HepG2 (cell line): ENCODE results near the gene SECISBP2L. TPM values are rescaled to one million over a fixed set of nuclear protein-coding genes. Genes with fewer than 3 reads are reported as not detected.

Experiments used
- BCLAF1 ChIP-seq: fragments of 450-650 bp; IDR thresholded peaks from 2 replicates; pipeline ENCODE4 v1.6.1; 2017; ENCODE audit warnings: mild to moderate bottlenecking
- CAMTA2 ChIP-seq: sonication (generic); formaldehyde crosslinking; IDR thresholded peaks from 2 replicates; pipeline ENCODE4 v1.4.0; 2020; ENCODE audit warnings: mild to moderate bottlenecking, missing genetic modification reagents, borderline replicate concordance
- CENPX ChIP-seq: sonication (generic); formaldehyde crosslinking; IDR thresholded peaks from 2 replicates; pipeline ENCODE4 v1.9.0; 2021; ENCODE audit warnings: mild to moderate bottlenecking, missing genetic modification reagents, moderate library complexity
- FOXA3 ChIP-seq: IDR thresholded peaks from 2 replicates; pipeline ENCODE4 v1.6.1; 2016; ENCODE audit warnings: missing genetic modification reagents, missing compliant biosample characterization
- HDAC6 ChIP-seq: fragments of 200-600 bp; sonication (generic); IDR thresholded peaks from 2 replicates; pipeline ENCODE4 v1.7.0; 2017; ENCODE audit warnings: mild to moderate bottlenecking, antibody characterized with exemption, low read length, low read depth
- IRX3 ChIP-seq: sonication (generic); formaldehyde crosslinking; IDR thresholded peaks from 2 replicates; pipeline ENCODE4 v1.8.1; 2023; ENCODE audit warnings: mild to moderate bottlenecking, low read depth, missing genetic modification reagents, borderline replicate concordance
- KMT2A ChIP-seq: sonication (generic); formaldehyde crosslinking; IDR thresholded peaks from 2 replicates; pipeline ENCODE4 v1.4.0; 2020; ENCODE audit warnings: missing genetic modification reagents
- MAZ ChIP-seq, 2 experiments: sonication (generic) in 1 of 2; formaldehyde crosslinking in 1 of 2; IDR thresholded peaks; 2 replicates each; pipeline versions ENCODE4 v1.5.0 to v1.6.1; 2012 to 2020; ENCODE audit warnings: low read depth in 2 of 2, mild to moderate bottlenecking in 2 of 2, borderline replicate concordance in 1 of 2, improper control_type of control experiment in 1 of 2, low read length in 1 of 2, missing genetic modification reagents in 1 of 2, moderate library complexity in 1 of 2
- PRDM10 ChIP-seq: sonication (generic); formaldehyde crosslinking; IDR thresholded peaks from 2 replicates; pipeline ENCODE4 v1.4.0; 2020; ENCODE audit warnings: low read depth, missing genetic modification reagents
- WIZ ChIP-seq: sonication (generic); formaldehyde crosslinking; IDR thresholded peaks from 2 replicates; pipeline ENCODE4 v1.5.1; 2020; ENCODE audit warnings: mild to moderate bottlenecking, missing genetic modification reagents
- YEATS4 ChIP-seq: sonication (generic); formaldehyde crosslinking; IDR thresholded peaks from 2 replicates; pipeline ENCODE4 v1.4.0; 2020; ENCODE audit warnings: missing genetic modification reagents, borderline replicate concordance
- ZNF224 ChIP-seq: sonication (generic); formaldehyde crosslinking; IDR thresholded peaks from 2 replicates; pipeline ENCODE4 v1.5.0; 2020; ENCODE audit warnings: mild to moderate bottlenecking, missing genetic modification reagents
- ZNF432 ChIP-seq: sonication (generic); formaldehyde crosslinking; IDR thresholded peaks from 2 replicates; pipeline ENCODE4 v1.5.0; 2020; ENCODE audit warnings: missing genetic modification reagents, mild to moderate bottlenecking, borderline replicate concordance
- ZNF569 ChIP-seq: sonication (generic); formaldehyde crosslinking; IDR thresholded peaks from 2 replicates; pipeline ENCODE4 v1.5.0; 2020; ENCODE audit warnings: mild to moderate bottlenecking, missing genetic modification reagents, moderate library complexity, borderline replicate concordance
- ZNF775 ChIP-seq: sonication (generic); formaldehyde crosslinking; IDR thresholded peaks from 2 replicates; pipeline ENCODE4 v1.4.0; 2020; ENCODE audit warnings: missing genetic modification reagents, mild to moderate bottlenecking, moderate library complexity, borderline replicate concordance
- ZNF780A ChIP-seq: sonication (generic); formaldehyde crosslinking; IDR thresholded peaks from 2 replicates; pipeline ENCODE4 v1.8.0; 2022; ENCODE audit warnings: mild to moderate bottlenecking, missing genetic modification reagents, moderate library complexity
- ZXDC ChIP-seq: sonication (generic); formaldehyde crosslinking; IDR thresholded peaks from 2 replicates; pipeline ENCODE4 v1.5.0; 2020; ENCODE audit warnings: mild to moderate bottlenecking, missing genetic modification reagents
- polyA plus RNA-seq, 8 experiments: library from polyadenylated mRNA; depleted of rRNA in 3 of 8; stranded (reverse) in 7 of 8; unstranded in 1 of 8; fragments of >200 nt; fragmentation: Illumina TruSeq in 4 of 8; extraction: Trizol in 4 of 8; gene quantifications; 2 replicates each; pipeline versions ENCODE4 v1.2.1 to v1.2.3, GENCODE V29; 2011 to 2016; ENCODE audit warnings: low read depth in 4 of 8, missing spikeins in 1 of 8, mixed read lengths in 1 of 8; ENCODE audit not compliant: insufficient read depth in 1 of 8
- total RNA-seq, 5 experiments: library from RNA; depleted of rRNA; stranded (reverse); fragments of >200 nt; fragmentation: Illumina TruSeq; extraction: Trizol; gene quantifications; 2 replicates each; pipeline ENCODE4 v1.2.3, GENCODE V29; 2016; ENCODE audit warnings: low read depth in 1 of 5

The SECISBP2L gene
- total and polyA plus RNA-seq, 2 of the 13 experiments (the other 11 are each of a cell fraction or from before 2014, with no cell fraction given), result 13.9 to 15.6 TPM

GRCh38 chr15:49046220-49047102, at the start of gene SECISBP2L (continued):
- TF ChIP-seq HDAC6 (no peak), KMT2A (CRISPR knock-in tag) (peak; percentile 99), PRDM10 (CRISPR knock-in tag) (peak; percentile 84; the same call in 1 of the 2 replicates), MAZ (IDR thresholded peaks at IDR 0.05; ENCODE audit: borderline replicate concordance, low read depth, low read length) (peak; percentile 99), MAZ (CRISPR knock-in tag; IDR thresholded peaks at IDR 0.05; ENCODE audit: low read depth) (peak; percentile 98), ZNF569 (CRISPR knock-in tag) (no peak), FOXA3 (peak; percentile 72), YEATS4 (peak; percentile 91), ZNF780A (CRISPR knock-in tag) (no peak), ZNF224 (no peak), CENPX (CRISPR knock-in tag) (no peak), BCLAF1 (no peak), WIZ (peak; percentile 82; the same call in 1 of the 2 replicates), ZXDC (no peak), ZNF775 (CRISPR knock-in tag) (no peak), CAMTA2 (CRISPR knock-in tag) (peak; percentile 74; the same call in 1 of the 2 replicates), IRX3 (CRISPR knock-in tag) (peak; percentile 52; the same call in 1 of the 2 replicates), ZNF432 (CRISPR knock-in tag) (no peak)
